Esophagus muscularis mucosa (tissue), 4 donors: Measurements from ENCODE around the gene HRAS.

ENCODE experiments used
- EP300 ChIP-seq: sonication (generic); formaldehyde crosslinking; IDR thresholded peaks from one replicate; pipeline ENCODE4 v1.6.1; 2017; ENCODE audit warnings: antibody characterized with exemption
- POLR2A ChIP-seq: fragments of 450-650 bp; IDR thresholded peaks from one replicate; pipeline ENCODE4 v1.6.1; 2017; ENCODE audit warnings: antibody characterized with exemption, moderate library complexity, mild to moderate bottlenecking, low read depth
- TF ChIP-seq, protein P1 (sequence below), 3 experiments: fragments of 200-600 bp in 2 of 3; fragments of 450-650 bp in 1 of 3; sonication (generic) in 2 of 3; IDR thresholded peaks; one replicate each; pipeline ENCODE4 v1.5.1; 2017 to 2019; ENCODE audit warnings: antibody characterized with exemption in 3 of 3, mild to moderate bottlenecking in 2 of 3, moderate library complexity in 1 of 3

GRCh38 chr11:518463-519202 is 16.7 kb downstream of the HRAS start:
- TF ChIP-seq, protein P1, sequence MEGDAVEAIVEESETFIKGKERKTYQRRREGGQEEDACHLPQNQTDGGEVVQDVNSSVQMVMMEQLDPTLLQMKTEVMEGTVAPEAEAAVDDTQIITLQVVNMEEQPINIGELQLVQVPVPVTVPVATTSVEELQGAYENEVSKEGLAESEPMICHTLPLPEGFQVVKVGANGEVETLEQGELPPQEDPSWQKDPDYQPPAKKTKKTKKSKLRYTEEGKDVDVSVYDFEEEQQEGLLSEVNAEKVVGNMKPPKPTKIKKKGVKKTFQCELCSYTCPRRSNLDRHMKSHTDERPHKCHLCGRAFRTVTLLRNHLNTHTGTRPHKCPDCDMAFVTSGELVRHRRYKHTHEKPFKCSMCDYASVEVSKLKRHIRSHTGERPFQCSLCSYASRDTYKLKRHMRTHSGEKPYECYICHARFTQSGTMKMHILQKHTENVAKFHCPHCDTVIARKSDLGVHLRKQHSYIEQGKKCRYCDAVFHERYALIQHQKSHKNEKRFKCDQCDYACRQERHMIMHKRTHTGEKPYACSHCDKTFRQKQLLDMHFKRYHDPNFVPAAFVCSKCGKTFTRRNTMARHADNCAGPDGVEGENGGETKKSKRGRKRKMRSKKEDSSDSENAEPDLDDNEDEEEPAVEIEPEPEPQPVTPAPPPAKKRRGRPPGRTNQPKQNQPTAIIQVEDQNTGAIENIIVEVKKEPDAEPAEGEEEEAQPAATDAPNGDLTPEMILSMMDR (IDR thresholded peaks at IDR 0.05), result peak in 2 of 3 experiments; percentile 100
- no peak for TF ChIP-seq POLR2A
- TF ChIP-seq EP300, result no peak
